Osteocyte (in vitro differentiated cells): ENCODE results near the gene PAN3. TPM values are rescaled to one million over a fixed set of nuclear protein-coding genes. Genes with fewer than 3 reads are reported as not detected.
"Not testable (repeated sequence)": the region's sequence is repeated elsewhere in the genome, so short reads cannot be mapped to it uniquely, and the experiment has no call there.

Source experiments
- DNase-seq: peaks from one replicate; pipeline ENCODE4 v3.0.0; 2021; ENCODE audit warnings: mixed read lengths; ENCODE audit not compliant: unreplicated experiment; ENCODE audit errors: extremely low spot score
- H3K27ac Mint-ChIP-seq: one replicate; pipeline ENCODE4 v1.8.0; 2021; ENCODE audit warnings: mild to moderate bottlenecking, mixed read lengths; ENCODE audit not compliant: unreplicated experiment
- H3K27me3 Mint-ChIP-seq: one replicate; pipeline ENCODE4 v1.8.0; 2021; ENCODE audit warnings: mixed read lengths; ENCODE audit not compliant: unreplicated experiment
- H3K36me3 Mint-ChIP-seq: one replicate; pipeline ENCODE4 v1.8.0; 2021; ENCODE audit warnings: mixed read lengths; ENCODE audit not compliant: unreplicated experiment
- H3K4me1 Mint-ChIP-seq: one replicate; pipeline ENCODE4 v1.8.0; 2021; ENCODE audit warnings: mixed read lengths; ENCODE audit not compliant: unreplicated experiment
- H3K4me3 Mint-ChIP-seq: one replicate; pipeline ENCODE4 v1.8.0; 2021; ENCODE audit warnings: mild to moderate bottlenecking, moderate library complexity, mixed read lengths; ENCODE audit not compliant: unreplicated experiment
- H3K9me3 Mint-ChIP-seq: one replicate; pipeline ENCODE4 v1.8.0; 2021; ENCODE audit warnings: mixed read lengths; ENCODE audit not compliant: unreplicated experiment
- total RNA-seq: library from RNA; stranded (reverse); gene quantifications from 2 replicates; pipeline ENCODE4 v1.2.1, GENCODE V29; 2021
- TF ChIP-seq, protein P1 (sequence below): fragments of 200-600 bp; sonication (generic); IDR thresholded peaks from 2 replicates; pipeline ENCODE4 v1.5.0; 2021; ENCODE audit warnings: antibody characterized with exemption, mild to moderate bottlenecking, moderate library complexity

The PAN3 gene
- total RNA-seq, 1 donor from 2014 or later, result 32.7 TPM

DNA sequence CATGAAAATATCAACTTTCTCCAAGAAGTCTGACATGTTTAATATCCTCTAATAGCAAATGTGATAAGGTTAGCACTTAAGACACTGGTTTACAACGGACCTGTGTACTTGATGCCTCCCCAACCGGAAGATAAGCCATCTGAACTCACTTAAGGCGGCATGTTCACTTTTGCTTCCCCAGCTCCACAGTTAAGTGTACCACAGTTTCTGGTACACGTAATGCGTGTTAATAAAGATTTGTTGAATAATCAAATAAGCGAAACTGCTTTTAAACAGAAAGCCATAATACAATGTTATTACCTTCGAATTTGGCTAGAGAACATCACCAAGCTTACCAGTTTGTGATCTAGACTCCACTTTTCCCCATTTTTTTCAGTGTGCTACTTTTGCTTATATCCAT, 1.4 kb upstream of the PAN3 start:
- H3K27ac Mint-ChIP-seq, result peak overlapping the region; percentile 99

DNA sequence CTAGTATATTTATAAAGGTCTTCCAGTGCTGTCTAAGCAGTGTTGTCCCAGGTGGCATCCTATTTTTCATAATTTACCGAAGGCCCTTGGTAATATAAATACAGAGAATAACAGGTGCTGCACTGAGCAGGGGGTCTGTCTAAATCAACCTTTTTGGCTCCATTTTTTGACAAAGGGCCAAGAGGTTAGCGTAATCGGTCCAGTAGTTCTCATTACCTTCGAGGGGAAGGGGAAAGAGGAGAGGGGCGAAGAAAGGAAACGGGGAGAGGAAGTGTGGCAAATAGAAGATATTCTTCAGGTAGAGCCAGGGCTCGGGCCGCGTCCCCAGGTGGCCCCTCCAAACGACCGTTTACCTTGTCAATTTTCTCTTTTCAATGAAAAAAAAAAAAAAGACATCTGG, 749 bp upstream of the PAN3 start:
- TF ChIP-seq, protein P1, sequence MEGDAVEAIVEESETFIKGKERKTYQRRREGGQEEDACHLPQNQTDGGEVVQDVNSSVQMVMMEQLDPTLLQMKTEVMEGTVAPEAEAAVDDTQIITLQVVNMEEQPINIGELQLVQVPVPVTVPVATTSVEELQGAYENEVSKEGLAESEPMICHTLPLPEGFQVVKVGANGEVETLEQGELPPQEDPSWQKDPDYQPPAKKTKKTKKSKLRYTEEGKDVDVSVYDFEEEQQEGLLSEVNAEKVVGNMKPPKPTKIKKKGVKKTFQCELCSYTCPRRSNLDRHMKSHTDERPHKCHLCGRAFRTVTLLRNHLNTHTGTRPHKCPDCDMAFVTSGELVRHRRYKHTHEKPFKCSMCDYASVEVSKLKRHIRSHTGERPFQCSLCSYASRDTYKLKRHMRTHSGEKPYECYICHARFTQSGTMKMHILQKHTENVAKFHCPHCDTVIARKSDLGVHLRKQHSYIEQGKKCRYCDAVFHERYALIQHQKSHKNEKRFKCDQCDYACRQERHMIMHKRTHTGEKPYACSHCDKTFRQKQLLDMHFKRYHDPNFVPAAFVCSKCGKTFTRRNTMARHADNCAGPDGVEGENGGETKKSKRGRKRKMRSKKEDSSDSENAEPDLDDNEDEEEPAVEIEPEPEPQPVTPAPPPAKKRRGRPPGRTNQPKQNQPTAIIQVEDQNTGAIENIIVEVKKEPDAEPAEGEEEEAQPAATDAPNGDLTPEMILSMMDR, result no peak
- Mint-ChIP-seq H3K27ac (peak overlapping the region; percentile 99), H3K36me3 (no peaks in the 10 kb centered on the region), H3K9me3 (no peaks in the 10 kb centered on the region), H3K27me3 (no peaks in the 10 kb centered on the region), H3K4me1 (peaks cover 37% of the 10 kb centered on the region), H3K4me3 (peak overlapping the region; percentile 84)
- no peak for DNase-seq

More for the DNA sequence above, 1.4 kb upstream of the PAN3 start:
- no peak for DNase-seq
- Mint-ChIP-seq H3K36me3 (no peaks in the 10 kb centered on the region), H3K9me3 (no peaks in the 10 kb centered on the region), H3K4me1 (peaks cover 31% of the 10 kb centered on the region), H3K27me3 (no peaks in the 10 kb centered on the region), H3K4me3 (peak overlapping the region; percentile 84)
- TF ChIP-seq, protein P1, result no peak

DNA sequence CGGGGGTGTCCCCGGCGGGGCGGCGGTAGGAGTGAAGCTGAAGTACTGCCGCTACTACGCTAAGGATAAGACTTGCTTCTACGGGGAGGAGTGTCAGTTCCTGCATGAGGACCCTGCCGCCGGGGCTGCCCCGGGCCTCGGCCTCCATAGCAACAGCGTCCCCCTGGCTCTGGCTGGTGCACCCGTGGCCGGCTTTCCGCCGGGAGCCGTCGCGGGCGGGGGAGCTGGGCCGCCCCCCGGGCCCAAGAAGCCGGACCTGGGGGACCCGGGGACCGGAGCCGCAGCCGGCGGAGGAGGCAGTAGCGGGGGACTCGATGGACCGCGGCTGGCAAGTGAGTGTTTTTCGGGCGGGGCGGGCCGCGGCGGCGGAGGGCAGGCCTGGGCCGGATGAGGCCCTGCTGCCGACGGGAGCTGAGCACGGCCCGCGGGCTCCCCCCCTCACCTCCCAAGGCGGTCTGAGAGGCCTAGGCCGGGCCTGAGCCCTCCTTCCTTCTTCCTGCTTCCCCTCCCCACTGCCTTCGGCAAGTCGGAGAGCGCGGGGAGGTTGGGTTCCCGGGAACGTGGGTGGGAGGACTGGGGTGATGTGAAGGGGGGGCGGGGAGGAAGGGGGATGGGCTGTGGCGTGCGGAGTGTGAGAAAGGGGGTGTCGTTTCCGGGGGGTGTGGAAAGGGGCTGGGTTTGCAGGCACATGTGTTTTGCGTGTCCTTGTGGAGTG, 568 bp downstream of the PAN3 start:
- Mint-ChIP-seq H3K27me3 (no peaks in the 10 kb centered on the region), H3K9me3 (no peaks in the 10 kb centered on the region), H3K4me3 (peak overlapping the region; percentile 84), H3K36me3 (no peaks in the 10 kb centered on the region), H3K4me1 (peaks cover 40% of the 10 kb centered on the region), H3K27ac (peak overlapping the region; percentile 99)
- TF ChIP-seq, protein P1, result no peak
- peak; percentile 92 for DNase-seq

DNA sequence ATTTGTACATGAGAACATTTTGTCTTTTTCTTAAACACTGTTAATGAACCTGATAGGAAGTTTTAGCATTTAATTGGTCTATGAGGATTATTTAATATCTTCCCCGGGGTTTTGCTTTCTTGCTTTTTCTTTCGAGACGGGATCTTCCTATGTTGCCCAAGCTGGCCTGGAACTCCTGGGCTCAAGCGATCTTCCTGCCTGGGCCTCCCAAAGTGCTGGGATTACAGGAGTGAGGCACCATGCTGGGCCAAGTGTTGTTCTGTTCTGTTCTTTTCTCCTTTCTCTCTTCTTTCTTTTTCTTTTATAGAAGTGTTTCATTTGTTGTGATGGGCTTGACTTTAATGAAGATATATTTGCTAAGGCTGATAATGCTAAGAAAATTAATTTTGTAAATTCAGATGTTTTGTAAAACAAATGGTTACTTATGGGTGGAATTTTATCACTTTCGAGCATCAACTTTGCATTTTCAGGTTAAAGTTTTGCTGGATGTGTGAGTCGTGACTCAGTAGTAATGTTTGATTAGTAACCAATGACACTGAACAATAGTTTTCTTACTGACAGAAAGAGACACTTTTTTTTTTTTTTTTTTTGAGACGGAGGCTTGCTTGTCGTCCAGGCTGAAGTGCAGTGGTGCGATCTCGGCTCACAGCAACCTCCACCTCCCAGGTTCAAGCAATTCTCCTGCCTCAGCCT, 2.2 kb downstream of the PAN3 start:
- Mint-ChIP-seq H3K4me3 (peak overlapping the region; percentile 84), H3K27me3 (no peaks in the 10 kb centered on the region), H3K36me3 (no peaks in the 10 kb centered on the region), H3K27ac (peak overlapping the region; percentile 79), H3K4me1 (peaks cover 40% of the 10 kb centered on the region), H3K9me3 (no peaks in the 10 kb centered on the region)
- TF ChIP-seq, protein P1, result no peak
- DNase-seq, result no peak

DNA sequence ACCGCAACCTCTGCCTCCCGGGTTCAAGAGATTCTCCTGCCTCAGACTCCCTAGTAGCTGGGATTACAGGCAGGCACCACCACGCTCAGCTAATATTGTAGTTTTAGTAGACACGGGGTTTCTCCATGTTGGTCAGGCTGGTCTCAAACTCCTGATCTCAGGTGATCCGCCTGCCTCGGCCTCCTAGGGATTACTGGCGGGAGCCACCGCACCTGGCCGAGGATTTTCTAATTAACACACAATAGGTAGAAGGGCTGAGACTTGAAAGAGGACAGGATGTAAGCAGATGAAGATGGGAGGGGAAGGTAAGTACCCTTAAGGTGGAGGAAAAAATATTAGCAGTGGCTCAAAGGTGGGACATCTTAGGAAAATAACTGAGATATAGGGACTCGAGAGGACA, 3.2 kb downstream of the PAN3 start:
- Mint-ChIP-seq H3K4me1 (peaks cover 39% of the 10 kb centered on the region), H3K27ac (peak overlapping the region; percentile 50)
- H3K4me3 Mint-ChIP-seq, DNase-seq, H3K27me3 Mint-ChIP-seq, H3K36me3 Mint-ChIP-seq, H3K9me3 Mint-ChIP-seq: not testable (repeated sequence)
